GM19328 (cell line): ENCODE results near the gene CPLX4.

Experiments
- ATAC-seq: cut with Tn5 transposase; IDR thresholded peaks from one replicate; pipeline ENCODE4 v1.9.1; 2021; ENCODE audit warnings: mild to moderate bottlenecking, moderate library complexity; ENCODE audit not compliant: unreplicated experiment

Gene CPLX4

DNA sequence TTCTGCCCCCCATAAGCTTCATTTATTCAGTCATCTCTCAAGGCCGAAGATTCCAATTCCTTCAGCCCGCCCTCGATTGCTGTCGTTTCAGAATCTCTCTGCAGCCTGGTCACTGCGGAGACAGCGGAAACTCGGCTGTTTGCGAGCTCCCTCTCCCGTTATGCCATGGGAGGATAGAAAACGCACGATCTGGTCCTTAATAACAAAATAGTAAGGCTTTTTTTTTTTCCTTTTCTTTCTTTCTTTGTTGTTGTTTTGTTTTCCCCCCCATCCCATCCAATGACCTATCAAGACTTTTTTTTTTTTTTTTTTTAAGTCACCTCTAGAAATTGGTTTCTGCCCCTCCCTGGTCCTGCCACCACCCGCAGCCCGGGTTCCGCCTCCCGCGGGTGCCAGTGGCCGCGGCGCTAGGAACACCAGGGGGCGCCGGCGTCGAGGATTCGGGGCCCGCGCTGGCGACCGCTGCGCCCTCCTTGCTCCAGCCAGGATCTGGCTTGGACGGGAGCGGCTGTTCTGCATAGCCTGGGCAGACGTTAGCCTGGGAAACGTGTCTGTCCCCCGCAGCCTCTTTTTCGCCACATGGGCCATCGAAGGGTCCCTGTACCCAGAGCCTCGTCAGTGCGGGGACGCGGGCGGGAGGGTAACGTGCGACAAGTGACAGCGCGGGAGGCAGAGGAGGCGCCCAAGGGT lies 10.1 kb downstream of the CPLX4 start:
- ATAC-seq = peak; percentile 89

DNA sequence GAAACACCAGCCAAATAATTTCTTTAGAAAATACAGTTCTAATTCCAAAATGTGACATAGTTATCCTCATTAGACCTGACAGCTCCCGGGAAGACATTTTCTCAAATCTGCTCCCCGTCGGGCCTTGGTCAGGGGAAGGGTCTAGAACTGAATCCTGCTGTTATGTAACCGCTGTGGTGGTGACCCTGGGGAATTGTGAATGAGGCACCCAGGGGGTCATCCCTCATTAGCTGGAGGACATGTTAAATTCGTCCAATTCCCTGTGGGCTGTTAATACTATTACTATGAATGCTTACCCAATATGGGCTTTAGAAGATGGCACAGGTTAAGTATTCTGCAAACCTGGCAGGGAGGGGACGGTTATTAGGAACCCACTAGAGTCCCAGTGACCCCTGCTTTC lies 11.8 kb downstream of the CPLX4 start:
- ATAC-seq = no peak

DNA sequence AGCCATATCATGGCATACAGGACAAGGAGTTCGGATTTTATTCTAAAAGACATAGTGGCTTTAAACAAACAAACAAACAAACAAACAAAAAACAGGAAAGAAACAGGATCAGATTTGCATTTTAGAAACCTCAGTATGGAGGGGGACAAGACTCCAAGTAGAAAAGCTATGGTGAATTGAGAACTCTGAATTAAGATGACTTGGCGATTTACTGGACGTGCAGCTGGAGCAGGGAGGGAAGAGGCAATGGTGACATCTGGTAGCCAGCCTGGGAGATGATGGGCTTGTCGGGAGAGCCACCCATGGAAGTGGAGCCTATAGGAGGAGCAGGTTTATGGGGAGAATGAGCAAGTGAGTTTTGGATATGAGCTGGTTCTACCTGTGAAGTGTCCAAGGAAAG lies 13.2 kb downstream of the CPLX4 start:
- no peak for ATAC-seq

DNA sequence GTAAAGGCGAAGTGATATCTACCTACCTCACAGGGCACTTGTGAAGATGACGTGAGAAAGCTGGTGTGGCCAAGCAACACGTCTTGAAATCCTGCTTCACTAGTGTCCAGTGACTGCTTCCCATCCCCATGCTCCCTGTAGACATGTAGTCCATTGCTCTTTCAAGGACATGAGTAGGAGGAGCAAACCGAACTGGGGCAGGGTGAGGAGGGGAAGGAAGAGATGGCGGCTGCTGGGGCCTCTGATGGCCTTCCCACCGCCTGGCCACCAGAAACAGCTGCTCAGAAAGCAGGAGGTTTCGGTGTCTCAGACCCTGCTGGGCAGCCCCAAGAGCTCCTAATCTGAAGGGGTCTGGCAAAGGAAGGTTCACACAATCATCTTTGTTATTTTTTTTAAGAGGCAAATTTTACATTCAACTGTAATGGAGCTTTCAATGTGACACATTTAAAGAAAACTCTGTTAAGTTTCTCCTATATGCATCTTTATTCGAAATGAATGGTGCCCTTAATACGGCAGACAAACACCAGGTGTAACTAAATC lies 14.7 kb downstream of the CPLX4 start:
- no peak for ATAC-seq

DNA sequence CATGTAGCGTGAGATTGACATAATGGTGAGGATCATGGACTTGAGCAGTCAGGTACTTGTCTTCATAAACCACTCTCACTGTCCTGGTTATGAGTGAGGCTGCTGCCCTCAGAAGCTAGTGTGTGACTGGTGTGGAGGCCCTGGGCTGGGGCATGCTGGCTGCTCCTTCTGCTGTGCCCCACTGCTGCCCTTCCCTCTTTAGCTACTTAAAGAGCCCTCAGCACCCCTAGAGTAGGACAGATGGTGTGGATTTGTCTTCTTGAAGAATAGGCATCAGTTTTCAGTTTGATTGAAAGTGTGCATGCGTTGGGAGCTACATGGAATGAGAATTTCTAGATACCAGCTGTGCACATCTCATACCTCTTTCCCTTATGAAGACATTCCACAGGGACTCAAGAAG lies 15.4 kb downstream of the CPLX4 start:
- no peak for ATAC-seq

DNA sequence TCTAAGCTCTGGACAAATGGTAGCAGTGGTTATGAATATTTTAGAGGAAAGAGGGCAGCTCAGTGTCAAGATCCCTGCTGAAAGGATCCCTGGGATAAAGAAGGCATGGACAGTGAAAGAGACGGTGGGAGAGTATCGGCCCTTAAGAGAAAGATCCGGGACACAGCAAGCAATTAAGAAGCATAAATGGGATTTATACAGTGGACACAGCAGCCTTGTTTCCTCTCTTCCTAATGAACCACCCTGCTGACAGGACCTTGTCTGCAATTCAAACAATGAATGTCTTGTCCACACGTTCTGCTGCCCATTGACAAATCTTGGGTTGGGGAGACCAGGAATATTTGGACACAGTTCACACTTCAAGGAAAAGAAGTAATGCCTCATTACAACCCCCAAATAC lies 16.5 kb downstream of the CPLX4 start:
- ATAC-seq = no peak

DNA sequence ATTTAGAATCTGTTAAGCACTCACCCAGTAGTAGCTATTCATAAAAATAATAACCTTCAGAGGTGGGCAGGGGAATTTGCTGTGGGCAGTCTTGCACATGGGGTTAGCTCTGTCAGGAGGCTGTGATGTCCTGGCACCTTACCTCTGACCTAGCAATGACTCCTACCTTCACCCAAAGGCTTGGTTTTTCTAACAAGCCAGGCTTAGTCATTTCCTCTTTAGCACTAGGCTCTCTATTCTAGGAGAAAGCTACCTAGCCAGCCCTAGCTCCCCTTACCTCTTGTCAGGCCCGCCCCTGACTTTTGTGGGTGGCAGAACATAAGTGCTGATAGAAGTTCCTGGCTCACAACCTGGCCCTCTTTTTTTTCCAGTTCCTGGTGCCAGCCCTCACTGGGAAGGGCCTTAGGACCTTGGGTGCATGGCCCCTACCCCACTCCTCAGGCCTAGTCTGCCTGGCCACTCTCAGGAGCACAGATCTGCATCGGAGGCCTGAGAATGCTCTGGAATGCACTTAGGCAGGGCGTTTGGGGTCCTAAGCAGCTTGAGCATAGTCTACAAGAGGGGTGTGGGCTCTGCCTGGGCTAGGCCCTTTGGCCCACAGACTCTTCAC lies 17.7 kb downstream of the CPLX4 start:
- no peak for ATAC-seq

DNA sequence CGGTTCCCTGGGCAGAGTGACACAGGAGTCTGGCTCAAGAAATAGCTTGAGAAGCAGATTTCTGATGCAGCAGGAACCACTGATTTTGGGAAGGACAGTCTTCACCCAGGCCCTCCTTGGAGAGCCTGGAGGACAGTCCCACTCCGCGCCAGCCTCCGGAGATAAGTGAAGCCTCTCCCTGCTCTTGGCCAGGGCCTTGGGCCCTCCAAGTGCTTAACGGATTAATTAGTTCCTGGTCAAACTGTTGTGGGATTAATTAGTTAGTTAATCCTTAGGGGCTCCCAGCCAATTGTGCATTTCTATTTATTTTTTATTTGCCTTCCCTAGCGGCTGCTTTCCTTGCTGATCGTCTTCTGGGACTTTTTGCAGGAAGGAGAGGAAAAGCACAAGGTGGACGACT lies 19.6 kb downstream of the CPLX4 start:
- no peak for ATAC-seq

DNA sequence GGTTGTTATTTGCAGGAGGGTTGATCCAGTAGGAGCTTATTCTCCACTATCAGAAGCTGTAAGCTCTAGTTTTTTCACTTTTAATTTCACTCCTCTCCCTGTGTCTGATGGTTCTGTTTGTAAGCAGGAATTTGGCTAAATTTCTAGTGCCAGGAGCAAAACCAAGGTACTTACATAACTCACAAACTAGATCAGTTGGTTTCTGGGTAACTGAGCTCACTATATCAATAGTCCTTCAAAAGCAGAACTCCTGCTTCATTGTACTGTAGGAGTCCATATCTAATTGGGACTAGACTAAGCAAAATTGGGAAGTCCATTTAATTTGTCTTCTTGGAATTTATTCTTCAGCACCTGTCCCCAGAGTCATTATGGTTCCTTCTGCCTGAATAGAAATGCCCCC lies 25.1 kb downstream of the CPLX4 start:
- ATAC-seq = no peak

DNA sequence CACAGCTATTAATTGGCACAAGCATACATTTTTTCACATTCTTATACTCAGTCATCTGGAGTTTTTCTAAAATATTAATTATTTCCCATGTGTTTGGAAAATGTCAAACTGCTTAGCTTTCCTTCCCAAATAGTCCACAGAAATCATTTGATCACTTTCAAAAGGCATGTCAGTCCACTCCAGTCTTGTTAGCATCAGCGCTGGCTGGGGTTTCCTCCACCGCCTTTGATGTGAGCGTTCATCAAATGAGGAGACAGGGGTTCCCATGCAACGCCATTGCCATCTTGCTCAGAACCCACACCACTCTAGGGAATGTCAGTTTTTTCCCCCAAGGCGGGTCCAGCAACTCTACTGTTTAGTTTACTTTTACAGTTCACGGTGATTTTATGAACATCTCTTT lies 32.1 kb downstream of the CPLX4 start:
- ATAC-seq = no peak

DNA sequence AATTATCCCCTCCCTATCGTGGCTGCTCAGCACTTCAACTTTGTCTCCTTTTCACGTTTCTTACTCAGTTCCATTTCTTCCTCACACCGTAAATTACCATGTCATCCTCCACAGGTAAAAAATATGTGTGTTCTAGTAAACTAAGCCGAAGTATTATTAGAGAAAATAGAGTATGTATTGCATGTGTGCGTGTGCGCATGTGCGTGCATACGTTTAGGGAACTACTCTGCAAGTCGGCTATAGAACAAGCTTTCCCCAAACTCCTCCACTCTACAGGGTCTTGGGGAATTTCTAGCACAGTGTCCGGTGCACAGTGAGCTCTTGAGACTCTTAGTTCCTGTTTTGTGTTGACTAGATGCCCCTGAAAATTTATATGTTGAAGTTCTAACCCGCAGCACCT lies 36.1 kb downstream of the CPLX4 start:
- ATAC-seq = no peak

DNA sequence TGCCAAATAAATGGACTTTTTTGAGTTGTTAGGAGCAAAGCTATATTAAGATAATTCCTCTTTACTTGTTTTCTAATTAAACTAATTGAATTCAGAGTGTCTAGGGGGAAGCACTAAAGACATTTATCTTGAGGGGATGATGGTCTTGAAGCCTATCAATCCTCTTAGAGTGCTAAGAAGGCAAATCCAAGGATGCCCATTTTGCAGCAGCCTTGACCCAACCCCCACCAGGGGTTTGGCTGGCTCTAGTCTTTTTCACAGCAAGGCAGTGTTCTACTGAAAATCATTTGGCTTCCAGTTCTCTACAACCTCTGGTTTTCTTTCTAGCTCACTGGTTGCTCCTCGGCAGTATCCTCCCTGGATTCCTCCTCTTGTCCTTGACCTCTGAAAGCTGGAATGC lies 38.7 kb downstream of the CPLX4 start:
- ATAC-seq = no peak

DNA sequence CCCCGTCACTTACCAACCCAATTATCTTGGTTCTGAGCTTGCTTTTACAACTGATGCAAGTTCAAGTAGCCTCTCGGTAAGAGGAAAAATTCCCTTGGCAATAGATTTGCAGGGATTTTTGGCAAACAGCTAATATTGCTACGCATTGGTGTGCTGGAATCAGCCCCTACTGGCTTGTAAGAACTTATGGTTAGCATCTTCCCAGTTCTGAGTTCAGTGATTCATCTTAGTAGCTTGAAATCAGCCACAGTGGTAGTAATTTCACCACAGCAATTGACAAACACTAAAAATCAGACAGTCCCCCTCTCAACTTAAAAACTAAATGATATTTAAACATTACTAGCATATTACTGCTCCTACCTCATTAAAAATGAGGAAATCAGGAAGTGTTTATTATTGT lies 39.3 kb downstream of the CPLX4 start:
- ATAC-seq = no peak

DNA sequence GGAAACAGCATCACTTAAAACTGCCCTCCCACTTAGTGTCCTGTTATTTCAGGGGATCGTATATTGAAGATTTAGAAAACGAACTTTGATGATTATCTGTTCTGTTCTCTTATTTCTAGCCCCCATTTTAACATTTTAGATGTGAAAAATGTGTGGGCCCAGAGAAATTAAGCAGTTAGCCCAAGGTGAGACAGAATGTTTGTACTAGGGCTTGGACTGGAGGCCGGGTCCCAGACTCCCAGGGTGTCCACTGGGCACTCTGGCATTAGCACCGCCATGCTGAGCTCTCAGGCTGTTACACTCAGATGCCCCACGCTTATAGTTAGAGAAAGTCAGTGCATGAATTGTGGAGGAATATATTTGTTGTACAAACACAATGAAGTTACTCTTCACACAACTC lies 39.7 kb downstream of the CPLX4 start:
- no peak for ATAC-seq

DNA sequence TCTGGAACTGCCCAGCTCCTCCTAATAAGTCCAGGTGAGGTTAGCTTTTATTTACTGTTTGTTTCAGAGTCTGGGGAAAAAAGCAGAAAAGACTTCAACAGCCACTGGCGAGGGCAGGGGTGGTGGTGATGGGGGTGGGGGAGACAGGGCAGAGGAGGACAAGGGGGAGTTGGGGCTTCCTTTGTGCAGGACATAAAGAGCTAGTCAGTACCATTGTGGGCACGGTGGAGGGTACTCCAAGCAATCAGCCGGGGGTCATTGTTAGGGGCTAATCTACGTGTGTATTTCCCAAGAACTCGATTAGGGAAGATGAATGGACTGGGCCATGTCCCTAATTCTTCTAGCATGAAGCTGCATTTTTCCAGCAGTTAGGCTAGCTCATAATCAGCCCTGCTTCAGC lies 42.4 kb downstream of the CPLX4 start:
- no peak for ATAC-seq

DNA sequence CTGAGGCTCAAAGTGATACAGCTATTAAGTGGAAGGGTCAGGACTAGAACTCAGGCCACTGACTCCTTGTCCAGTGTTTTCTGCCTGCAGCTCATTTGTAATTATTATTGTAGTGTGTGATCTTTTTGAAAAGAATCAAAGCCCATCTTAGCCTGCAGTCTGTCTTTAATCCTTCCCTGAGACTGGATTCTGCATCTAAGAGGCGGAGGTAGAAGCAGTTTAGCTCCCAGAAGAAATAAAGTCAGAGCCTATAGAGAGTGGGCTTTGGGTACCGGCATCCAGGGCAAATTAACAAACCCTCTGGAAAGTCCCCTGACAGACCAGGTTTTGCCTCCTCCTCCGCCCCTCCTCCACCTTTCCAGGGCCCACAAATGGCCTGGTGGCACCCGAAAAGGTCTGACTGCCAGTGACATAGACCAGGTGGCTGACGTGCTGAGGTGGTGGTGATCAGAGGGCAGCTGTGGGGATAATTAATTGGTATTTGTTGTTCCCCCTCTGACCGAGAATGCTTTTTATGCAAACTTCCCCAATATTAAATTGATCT lies 43.0 kb downstream of the CPLX4 start:
- no peak for ATAC-seq

DNA sequence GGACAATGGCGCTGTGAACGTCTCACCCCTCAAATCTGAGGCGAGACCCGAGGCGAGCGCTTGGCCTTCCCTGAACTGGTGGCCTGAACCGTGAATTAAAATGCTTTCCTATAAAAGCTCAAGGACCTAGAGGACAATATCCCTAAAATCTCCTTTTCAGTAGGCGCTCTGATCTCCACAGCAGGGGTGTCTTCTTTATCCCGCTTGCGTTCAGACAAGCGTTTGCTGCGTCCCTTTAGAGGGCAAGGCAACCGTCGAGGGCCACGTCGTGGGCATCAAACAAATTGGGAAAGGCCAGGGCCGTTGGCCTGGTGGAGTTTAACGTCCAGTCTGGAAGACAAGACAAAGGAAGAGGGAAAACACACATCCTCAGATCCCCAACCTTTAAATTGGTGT lies 43.9 kb downstream of the CPLX4 start:
- ATAC-seq = no peak

DNA sequence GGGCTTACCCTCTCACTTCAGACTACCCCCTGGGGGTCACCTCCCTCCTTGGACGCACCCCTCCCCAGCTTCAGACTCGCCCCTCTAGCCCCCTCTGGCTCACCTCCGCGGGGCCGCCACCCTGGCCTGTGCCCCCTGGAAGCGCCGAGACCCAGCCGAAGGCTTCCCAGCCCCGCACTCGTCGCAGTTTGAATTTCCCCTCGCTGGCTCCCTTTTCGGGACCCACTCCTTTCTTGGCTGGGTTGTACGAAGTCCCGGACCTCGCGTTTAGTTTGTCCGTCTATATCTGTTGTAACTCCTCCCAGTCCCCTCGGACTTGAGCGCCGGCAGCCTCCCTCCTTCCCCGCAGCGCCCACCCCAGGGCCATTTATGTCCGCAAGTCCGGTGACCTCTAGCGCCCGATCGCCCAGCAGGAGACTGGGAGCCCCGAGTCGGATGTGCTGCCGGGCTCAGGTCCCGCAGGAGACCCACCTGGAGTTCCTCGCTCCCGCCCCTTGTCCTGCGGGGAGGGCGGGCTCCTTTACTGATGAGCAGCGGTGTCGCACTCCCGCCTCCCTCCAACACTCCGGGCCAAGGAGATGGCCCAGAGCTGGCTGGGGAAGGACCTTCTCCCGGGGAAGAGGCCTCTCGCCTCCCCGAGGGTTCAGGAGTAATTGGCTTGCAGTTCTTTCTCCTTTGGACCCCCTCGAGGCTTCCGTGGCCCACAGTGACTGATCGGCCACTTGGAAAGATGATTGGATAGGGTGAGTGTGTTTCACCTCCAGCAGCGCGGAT lies 44.5 kb downstream of the CPLX4 start:
- no peak for ATAC-seq

DNA sequence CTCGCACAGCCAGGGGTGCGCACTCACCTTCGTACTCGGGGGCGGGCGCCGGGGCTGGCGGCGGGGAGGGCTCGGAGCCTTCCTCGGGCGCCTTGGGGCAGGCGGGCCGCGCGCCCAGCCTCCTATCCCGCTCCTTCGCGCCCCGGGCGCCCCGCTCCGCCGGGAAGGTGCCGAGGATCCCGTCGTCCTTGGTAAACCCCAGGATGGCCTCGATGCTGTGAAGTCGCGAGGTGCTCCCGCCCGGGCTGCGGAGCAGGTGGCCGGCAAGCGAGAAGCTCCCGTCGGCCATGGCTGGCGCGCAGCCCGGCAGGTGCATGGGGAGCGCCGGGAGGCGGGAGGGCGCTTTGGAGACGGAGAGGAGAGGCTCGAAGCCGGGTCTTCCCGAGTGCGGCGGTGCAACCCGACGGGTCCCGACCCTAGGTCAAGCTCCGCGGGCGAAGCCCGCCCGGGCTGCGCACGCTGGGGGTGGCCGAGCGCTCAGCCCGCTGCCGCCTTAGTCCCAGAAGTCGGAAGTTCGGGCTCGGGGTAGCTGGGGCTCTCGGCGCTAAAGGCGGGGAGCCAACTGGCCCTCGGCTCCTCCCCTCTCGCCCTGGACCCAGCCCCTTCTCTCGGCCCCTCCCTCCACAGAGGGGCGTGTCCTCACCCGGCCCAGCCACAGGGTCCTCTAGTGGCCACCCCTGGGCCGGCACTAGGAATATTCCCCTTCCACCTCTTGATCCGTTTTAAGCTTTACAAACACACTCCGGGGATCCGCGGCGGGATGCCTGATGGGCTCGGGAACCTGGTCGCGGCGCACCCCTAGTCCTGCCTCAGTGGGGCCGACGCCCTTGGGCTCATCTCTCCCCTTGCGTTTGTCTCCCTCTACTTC lies 45.3 kb downstream of the CPLX4 start, which contains the start of gene RAX:
TSS of gene RAX (minus strand) at position 564 of the 868 bp plus-strand sequence. CDS start at position 316, 248 bp downstream.
- no peak for ATAC-seq

DNA sequence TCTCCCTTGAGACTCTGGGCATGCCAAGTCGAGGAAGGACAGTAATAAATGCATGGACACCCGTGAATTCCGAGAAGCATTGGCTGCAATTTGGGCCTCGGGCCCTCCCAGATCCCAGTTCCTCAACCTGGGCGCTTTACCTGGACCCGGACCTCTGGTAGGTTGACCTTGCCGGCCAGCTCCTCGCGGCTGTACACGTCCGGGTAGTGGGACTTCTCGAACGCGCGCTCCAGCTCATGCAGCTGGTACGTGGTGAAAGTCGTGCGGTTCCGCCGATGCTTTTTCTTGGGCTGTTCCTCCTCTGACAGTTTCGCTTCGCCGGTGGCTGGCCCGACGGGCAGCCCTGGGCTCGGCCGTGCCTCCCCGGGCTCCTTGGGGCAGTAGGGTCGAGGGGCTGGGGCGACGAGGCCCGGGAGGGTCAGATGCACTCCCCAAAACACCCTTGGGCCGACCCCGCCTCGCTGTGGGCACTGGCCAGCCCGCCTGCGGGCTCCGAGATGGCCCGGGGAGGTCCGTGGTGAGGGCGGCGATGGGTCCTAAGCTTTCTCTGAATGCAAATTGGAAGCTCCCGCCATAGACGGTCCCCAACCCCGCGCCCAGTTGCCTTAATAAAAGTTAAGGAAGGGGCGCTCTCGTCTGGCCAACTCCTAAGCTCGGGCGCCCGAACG lies 46.1 kb downstream of the CPLX4 start:
- no peak for ATAC-seq
